Stimulated activated naive CD8-positive, alpha-beta T cell treated with anti-CD3 and anti-CD28 coated beads, Interleukin-15, Interleukin-2, amounts not matched to agents 100 U/mL and 50 U/mL, for 24 hours (primary cell): Measurements from ENCODE around the gene CHMP4B.
"Not testable (repeated sequence)": the region's sequence is repeated elsewhere in the genome, so short reads cannot be mapped to it uniquely, and the experiment has no call there.

Experiments
- ATAC-seq: fragments of 150-1000 bp; cut with Tn5 transposase; one replicate; pipeline ENCODE4 v1.10.0; 2021
- DNase-seq: peaks from one replicate; pipeline ENCODE4 v3.0.0; 2021

CHMP4B gene

GRCh38 chr20:33789858-33790182, 21.3 kb upstream of the CHMP4B start:
- no peak for ATAC-seq
- DNase-seq: no peak

GRCh38 chr20:33790566-33790965, 20.6 kb upstream of the CHMP4B start:
- DNase-seq (no peak), ATAC-seq (no peak)

DNA sequence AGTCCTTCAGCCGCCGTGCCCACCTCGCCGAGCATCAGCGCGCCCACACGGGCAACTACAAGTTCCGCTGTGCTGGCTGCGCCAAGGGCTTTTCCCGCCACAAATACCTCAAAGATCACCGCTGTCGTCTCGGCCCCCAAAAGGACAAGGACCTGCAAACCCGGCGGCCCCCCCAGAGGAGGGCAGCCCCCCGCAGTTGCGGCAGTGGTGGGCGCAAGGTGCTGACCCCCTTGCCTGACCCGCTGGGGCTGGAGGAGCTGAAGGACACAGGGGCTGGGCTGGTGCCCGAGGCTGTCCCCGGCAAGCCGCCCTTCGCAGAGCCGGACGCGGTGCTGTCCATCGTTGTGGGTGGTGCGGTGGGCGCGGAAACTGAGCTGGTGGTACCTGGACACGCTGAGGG, 20.1 kb upstream of the CHMP4B start:
- DNase-seq (no peak), ATAC-seq (no peak)

- DNase-seq: no peak
- ATAC-seq: no peak
Observed at GRCh38 chr20:33791540-33791939, 19.6 kb upstream of the CHMP4B start.

DNA sequence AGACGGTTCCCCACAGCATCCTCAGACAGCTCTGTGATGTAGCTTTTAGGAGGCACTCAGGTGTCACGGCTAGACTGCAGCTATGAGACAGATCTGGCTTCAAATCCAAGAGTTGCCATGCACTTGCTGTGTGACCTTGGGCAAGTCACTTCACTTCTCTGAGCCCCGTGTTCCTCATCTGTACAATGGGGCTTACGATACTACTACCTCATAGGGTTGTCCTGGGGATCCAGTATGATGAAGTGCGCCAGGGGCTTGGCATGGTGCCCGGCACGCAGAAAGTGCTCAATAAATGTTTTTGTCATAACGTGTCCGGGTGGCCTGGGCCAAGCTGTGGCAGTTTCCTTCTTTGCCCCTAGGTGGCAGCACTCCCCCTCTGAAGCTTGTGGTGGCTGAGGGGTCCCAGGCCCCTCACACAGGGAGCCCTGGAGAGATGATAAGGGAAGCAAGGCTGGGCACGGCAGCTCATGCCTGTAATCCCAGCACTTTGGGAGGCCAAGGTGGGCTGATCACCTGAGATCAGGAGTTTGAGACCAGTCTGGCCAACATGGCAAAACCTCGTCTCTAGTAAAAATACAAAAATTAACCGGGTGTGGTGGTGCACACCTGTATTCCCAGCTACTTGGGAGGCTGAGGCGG, 19.1 kb upstream of the CHMP4B start:
- peak; percentile 71 for DNase-seq
- ATAC-seq: no peak

DNA sequence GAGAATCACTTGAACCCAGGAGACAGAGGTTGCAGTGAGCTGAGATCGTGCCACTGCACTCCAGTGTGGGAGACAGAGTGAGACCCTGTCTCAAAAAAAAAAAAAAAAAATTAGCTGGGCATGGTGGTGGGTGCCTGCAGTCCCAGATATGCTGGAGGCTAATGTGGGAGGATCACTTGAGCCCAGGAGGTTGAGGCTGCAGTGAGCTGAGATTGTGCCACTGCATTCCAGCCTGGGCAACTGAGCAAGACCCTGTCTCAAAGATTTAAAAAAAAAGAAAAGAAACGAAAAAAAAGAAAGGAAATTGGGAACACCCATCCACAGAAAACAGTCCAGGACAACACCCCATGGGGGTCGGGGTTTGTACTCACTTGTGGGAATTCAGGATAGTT, 18.6 kb upstream of the CHMP4B start:
- ATAC-seq, DNase-seq: not testable (repeated sequence)

- DNase-seq (no peak), ATAC-seq (no peak)
Observed at GRCh38 chr20:33793011-33793931, 17.9 kb upstream of the CHMP4B start.

DNA sequence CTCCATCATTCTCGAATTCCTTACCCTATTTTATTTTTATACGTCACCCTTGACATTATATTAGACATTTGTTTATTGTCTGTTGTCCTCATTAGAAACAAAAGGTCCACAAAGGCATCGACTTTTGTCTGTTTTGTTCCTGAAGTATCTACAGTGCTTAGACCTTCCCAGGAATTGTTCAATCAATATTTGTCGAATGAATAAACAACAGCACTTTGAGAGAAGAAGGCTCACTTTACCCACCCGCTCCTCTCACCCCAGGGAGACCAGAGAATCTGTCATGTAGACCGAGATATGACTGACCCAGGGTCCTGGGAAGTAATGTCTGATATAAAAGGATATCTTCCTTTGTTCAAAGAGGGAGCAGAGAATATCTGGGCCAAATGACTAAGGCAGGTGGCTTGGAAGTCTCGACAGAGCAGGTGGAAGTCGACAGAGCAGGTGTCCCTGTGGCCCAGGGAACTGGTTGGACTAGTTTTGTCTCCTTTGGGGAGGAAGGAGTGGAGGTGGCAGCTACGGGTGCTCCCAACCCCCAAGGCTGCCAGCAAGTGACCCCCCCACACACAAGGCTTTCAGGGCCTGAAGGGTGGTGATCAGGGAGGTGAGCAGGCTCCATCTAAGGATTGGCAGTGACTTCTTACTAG, 14.8 kb upstream of the CHMP4B start:
- DNase-seq: no peak
- ATAC-seq: no peak

GRCh38 chr20:33796907-33797544, 14.1 kb upstream of the CHMP4B start:
- ATAC-seq: no peak
- DNase-seq: no peak

- DNase-seq: no peak
- ATAC-seq: no peak
Observed at GRCh38 chr20:33798444-33798843, 12.7 kb upstream of the CHMP4B start.

- no peak for ATAC-seq
- no peak for DNase-seq
Observed at GRCh38 chr20:33803921-33804337, 7.2 kb upstream of the CHMP4B start.

- ATAC-seq (no peak), DNase-seq (no peak)
Observed at GRCh38 chr20:33808388-33808787, 2.8 kb upstream of the CHMP4B start.

GRCh38 chr20:33810259-33810658, 889 bp upstream of the CHMP4B start:
- DNase-seq (no peak), ATAC-seq (no peak)

GRCh38 chr20:33811776-33812151, 616 bp downstream of the CHMP4B start:
- no peak for ATAC-seq
- peak; percentile 31 for DNase-seq

GRCh38 chr20:33812152-33812849, 1.2 kb downstream of the CHMP4B start:
- DNase-seq: peak; percentile 61
- peak; percentile 30 for ATAC-seq

DNA sequence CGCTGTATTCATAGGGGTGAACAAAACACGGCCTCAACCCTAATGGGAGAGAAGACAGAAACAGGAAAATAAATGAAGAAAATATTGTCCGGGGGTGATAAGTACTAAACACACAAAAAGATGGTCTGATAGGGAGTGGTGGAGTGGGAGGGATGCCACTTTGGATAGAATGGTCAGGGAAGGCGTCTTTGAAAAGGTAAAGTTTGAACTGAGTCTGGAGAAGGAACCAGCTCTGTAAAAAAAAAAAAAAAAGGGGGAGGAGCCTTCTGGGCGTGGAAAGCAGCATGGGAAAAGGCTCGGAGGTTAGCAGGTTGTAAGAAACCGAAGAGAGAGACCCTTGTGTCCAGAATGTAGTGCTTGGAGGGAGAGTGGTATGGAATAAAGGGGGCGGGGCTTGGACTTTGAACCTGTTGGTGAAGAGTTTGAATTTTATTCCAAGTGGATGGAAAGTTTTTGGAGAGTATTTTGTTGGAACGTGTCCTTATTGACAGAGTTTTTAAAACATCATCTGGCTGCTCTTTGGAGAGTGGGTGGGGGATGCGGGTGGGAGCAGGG, 1.8 kb downstream of the CHMP4B start:
- no peak for ATAC-seq
- no peak for DNase-seq

GRCh38 chr20:33814238-33814712, 3.1 kb downstream of the CHMP4B start:
- no peak for DNase-seq
- no peak for ATAC-seq

GRCh38 chr20:33815671-33816070, 4.5 kb downstream of the CHMP4B start:
- DNase-seq: no peak

DNA sequence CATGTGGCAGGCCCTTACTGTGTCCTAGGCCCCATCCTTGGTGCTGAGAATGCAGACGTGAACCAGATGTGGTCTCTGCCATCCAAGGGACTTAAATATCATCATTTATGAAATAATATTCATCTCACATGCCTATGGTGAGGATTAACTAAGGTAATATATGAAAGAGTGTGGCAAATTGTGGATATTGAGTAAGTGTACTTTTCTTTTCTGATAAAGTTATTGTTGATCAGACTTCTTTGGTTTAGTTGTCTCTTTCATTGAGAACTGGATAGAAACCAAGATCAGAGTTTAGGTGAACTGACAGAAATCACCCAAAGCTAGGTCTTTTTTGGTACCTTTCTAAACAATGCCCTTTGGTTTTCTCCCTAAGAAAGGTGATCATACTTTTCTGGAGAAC, 5.0 kb downstream of the CHMP4B start:
- ATAC-seq: no peak
- DNase-seq: no peak

More at GRCh38 chr20:33815671-33816070, 4.5 kb downstream of the CHMP4B start:
- no peak for ATAC-seq

GRCh38 chr20:33817411-33817810, 6.3 kb downstream of the CHMP4B start:
- DNase-seq (no peak), ATAC-seq (no peak)

DNA sequence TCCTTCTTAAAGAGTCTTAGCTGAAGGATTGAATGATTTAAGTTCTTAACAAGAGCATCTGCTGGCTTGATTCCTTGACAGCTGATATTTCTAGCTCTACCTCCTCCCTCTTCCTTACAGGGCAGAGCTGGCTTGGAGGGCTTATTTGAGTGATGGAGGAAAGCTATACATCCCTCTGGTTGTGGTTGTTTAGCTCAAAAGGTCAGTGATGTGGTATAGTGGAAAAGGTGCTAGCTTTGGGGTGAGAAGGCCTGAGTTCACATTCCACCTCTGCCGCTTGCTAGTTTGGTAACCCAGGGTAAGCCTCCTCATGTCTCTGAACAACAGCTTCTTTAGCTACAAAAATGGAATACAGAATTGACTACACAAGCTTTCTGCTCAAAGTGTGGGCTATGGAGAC, 8.3 kb downstream of the CHMP4B start:
- ATAC-seq: peak; percentile 61
- DNase-seq: no peak

- no peak for DNase-seq
- no peak for ATAC-seq
Observed at GRCh38 chr20:33820362-33820761, 9.2 kb downstream of the CHMP4B start.
